ENCODE data around the gene SCN2B. TPM values are rescaled to one million over a fixed set of nuclear protein-coding genes. Genes with fewer than 3 reads are reported as not detected.

The SCN2B gene
- total and polyA plus RNA-seq, 2 of the 13 experiments (the other 11 are each of a cell fraction or from before 2014, with no cell fraction given): 0.01 to 0.02 TPM

- TF ChIP-seq, protein P1, sequence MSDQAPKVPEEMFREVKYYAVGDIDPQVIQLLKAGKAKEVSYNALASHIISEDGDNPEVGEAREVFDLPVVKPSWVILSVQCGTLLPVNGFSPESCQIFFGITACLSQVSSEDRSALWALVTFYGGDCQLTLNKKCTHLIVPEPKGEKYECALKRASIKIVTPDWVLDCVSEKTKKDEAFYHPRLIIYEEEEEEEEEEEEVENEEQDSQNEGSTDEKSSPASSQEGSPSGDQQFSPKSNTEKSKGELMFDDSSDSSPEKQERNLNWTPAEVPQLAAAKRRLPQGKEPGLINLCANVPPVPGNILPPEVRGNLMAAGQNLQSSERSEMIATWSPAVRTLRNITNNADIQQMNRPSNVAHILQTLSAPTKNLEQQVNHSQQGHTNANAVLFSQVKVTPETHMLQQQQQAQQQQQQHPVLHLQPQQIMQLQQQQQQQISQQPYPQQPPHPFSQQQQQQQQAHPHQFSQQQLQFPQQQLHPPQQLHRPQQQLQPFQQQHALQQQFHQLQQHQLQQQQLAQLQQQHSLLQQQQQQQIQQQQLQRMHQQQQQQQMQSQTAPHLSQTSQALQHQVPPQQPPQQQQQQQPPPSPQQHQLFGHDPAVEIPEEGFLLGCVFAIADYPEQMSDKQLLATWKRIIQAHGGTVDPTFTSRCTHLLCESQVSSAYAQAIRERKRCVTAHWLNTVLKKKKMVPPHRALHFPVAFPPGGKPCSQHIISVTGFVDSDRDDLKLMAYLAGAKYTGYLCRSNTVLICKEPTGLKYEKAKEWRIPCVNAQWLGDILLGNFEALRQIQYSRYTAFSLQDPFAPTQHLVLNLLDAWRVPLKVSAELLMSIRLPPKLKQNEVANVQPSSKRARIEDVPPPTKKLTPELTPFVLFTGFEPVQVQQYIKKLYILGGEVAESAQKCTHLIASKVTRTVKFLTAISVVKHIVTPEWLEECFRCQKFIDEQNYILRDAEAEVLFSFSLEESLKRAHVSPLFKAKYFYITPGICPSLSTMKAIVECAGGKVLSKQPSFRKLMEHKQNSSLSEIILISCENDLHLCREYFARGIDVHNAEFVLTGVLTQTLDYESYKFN (CRISPR knock-in tag; conservative IDR thresholded peaks at IDR 0.05): peak; percentile 49
- TF ChIP-seq BRD4 (CRISPR knock-in tag; IDR thresholded peaks at IDR 0.05) (0 out of 2 replicates have a peak, but pooled peaks have one; percentile 34), BHLHE40 (IDR thresholded peaks at IDR 0.05; ENCODE audit: low read length) (0 out of 2 replicates have a peak, but pooled peaks have one; percentile 30), MAZ (IDR thresholded peaks at IDR 0.05; ENCODE audit: borderline replicate concordance, low read depth, low read length) (0 out of 2 replicates have a peak, but pooled peaks have one; percentile 43), MAZ (CRISPR knock-in tag; IDR thresholded peaks at IDR 0.05; ENCODE audit: low read depth) (no peak), PHF8 (CRISPR knock-in tag; IDR thresholded peaks at IDR 0.05) (no peak), DMAP1 (CRISPR knock-in tag; IDR thresholded peaks at IDR 0.05) (0 out of 2 replicates have a peak, but pooled peaks have one; percentile 6), ZFY (CRISPR knock-in tag; IDR thresholded peaks at IDR 0.05) (0 out of 2 replicates have a peak, but pooled peaks have one; percentile 35), LCORL (IDR thresholded peaks at IDR 0.05) (no peak), LCORL (CRISPR knock-in tag; IDR thresholded peaks at IDR 0.05) (0 out of 2 replicates have a peak, but pooled peaks have one; percentile 36), TAF1 (CRISPR knock-in tag; IDR thresholded peaks at IDR 0.05) (0 out of 2 replicates have a peak, but pooled peaks have one; percentile 17), SMC3 (IDR thresholded peaks at IDR 0.05; ENCODE audit: low read length) (peak; percentile 87), ZNF614 (CRISPR knock-in tag; IDR thresholded peaks at IDR 0.05; ENCODE audit: borderline replicate concordance) (peak; percentile 58; the same call in 1 of the 2 replicates), SOX5 (CRISPR knock-in tag; IDR thresholded peaks at IDR 0.05; ENCODE audit: borderline replicate concordance) (peak; percentile 26; the same call in 1 of the 2 replicates), ETV5 (CRISPR knock-in tag; IDR thresholded peaks at IDR 0.05; ENCODE audit: borderline replicate concordance) (peak; percentile 70), ZNF441 (CRISPR knock-in tag; IDR thresholded peaks at IDR 0.05; ENCODE audit: borderline replicate concordance) (peak; percentile 72; the same call in 1 of the 2 replicates), KMT2B (CRISPR knock-in tag; IDR thresholded peaks at IDR 0.05) (0 out of 2 replicates have a peak, but pooled peaks have one; percentile 40), SP5 (CRISPR knock-in tag; IDR thresholded peaks at IDR 0.05; ENCODE audit: borderline replicate concordance, low read depth) (peak; percentile 90), ZSCAN30 (CRISPR knock-in tag; IDR thresholded peaks at IDR 0.05) (0 out of 2 replicates have a peak, but pooled peaks have one; percentile 28), ZNF616 (CRISPR knock-in tag; IDR thresholded peaks at IDR 0.05; ENCODE audit: low read depth) (no peak), ZBTB7B (CRISPR knock-in tag; IDR thresholded peaks at IDR 0.05) (peak; percentile 90), RXRA (CRISPR knock-in tag; IDR thresholded peaks at IDR 0.05) (no peak), SMYD3 (CRISPR knock-in tag; IDR thresholded peaks at IDR 0.05) (no peak)
- TF ChIP-seq, protein P2, sequence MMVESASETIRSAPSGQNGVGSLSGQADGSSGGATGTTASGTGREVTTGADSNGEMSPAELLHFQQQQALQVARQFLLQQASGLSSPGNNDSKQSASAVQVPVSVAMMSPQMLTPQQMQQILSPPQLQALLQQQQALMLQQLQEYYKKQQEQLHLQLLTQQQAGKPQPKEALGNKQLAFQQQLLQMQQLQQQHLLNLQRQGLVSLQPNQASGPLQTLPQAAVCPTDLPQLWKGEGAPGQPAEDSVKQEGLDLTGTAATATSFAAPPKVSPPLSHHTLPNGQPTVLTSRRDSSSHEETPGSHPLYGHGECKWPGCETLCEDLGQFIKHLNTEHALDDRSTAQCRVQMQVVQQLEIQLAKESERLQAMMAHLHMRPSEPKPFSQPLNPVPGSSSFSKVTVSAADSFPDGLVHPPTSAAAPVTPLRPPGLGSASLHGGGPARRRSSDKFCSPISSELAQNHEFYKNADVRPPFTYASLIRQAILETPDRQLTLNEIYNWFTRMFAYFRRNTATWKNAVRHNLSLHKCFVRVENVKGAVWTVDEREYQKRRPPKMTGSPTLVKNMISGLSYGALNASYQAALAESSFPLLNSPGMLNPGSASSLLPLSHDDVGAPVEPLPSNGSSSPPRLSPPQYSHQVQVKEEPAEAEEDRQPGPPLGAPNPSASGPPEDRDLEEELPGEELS (CRISPR knock-in tag; IDR thresholded peaks at IDR 0.05): peak; percentile 36; the same call in 1 of the 2 replicates
- TF ChIP-seq, protein P3, sequence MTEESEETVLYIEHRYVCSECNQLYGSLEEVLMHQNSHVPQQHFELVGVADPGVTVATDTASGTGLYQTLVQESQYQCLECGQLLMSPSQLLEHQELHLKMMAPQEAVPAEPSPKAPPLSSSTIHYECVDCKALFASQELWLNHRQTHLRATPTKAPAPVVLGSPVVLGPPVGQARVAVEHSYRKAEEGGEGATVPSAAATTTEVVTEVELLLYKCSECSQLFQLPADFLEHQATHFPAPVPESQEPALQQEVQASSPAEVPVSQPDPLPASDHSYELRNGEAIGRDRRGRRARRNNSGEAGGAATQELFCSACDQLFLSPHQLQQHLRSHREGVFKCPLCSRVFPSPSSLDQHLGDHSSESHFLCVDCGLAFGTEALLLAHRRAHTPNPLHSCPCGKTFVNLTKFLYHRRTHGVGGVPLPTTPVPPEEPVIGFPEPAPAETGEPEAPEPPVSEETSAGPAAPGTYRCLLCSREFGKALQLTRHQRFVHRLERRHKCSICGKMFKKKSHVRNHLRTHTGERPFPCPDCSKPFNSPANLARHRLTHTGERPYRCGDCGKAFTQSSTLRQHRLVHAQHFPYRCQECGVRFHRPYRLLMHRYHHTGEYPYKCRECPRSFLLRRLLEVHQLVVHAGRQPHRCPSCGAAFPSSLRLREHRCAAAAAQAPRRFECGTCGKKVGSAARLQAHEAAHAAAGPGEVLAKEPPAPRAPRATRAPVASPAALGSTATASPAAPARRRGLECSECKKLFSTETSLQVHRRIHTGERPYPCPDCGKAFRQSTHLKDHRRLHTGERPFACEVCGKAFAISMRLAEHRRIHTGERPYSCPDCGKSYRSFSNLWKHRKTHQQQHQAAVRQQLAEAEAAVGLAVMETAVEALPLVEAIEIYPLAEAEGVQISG (CRISPR knock-in tag; IDR thresholded peaks at IDR 0.05): peak; percentile 43; the same call in 1 of the 2 replicates
These were observed 21.9 kb upstream of the SCN2B start (continued) for GRCh38 chr11:118198370-118198769.
